ENCODE measurements around the gene TEAD4. TPM values are rescaled to one million over a fixed set of nuclear protein-coding genes. Genes with fewer than 3 reads are reported as not detected.

TEAD4 gene
- total RNA-seq, 1 donor from 2014 or later = 14.2 TPM

DNA sequence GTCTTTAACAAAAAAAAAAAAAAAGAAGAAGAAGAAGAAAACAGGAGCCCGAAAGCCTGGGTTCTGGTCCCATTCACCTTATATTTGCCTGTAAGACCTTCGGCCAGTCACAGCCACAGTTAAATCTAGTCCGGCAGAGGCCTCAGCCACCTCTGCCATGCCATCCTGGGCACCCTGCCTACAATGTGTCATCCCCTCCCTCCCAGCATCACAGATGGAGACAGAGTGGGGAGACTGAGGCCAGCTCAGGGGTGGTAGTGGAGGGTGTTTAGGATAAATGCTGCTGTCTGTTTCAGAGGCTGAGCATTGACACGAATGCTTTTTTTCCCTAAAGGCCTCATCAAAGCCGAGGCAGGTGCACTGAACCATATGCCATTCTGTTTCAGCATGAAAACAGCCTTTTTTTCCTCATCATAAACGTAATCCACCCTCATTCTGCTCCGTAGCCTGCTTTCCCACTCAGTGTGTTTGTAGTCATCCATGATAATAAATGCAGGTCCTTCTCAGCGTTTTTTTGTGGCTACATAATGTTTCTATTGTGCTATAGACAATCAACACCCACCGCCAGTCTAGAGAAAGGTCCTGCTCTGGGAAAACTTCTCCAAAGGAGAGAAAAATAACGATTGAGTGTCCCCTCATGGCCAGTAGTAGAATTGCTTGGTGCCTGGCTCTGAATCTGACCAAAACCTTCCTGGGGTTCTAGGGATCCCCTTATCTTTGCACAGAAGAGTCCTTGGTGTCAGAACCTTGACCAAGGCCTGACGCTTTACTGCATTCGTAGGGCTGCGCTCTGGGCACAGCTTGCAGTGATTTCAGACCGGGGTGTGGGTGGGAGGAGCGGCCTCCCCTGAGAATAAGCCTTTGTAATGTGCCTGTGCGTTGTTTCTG is 76.9 kb downstream of the TEAD4 start:
- intact Hi-C loops (cut with micrococcal nuclease) = no loop called here
- H3K36me3 Mint-ChIP-seq (ENCODE audit: low read depth) = no peaks in the 10 kb centered on the region
- H3K27ac Mint-ChIP-seq = no peak overlapping the region
- no peaks in the 10 kb centered on the region for H3K9me3 Mint-ChIP-seq
- no peak overlapping the region for H3K4me3 Mint-ChIP-seq
- no peaks in the 10 kb centered on the region for H3K4me1 Mint-ChIP-seq
- no peaks in the 10 kb centered on the region for H3K27me3 Mint-ChIP-seq
- no peak for DNase-seq

DNA sequence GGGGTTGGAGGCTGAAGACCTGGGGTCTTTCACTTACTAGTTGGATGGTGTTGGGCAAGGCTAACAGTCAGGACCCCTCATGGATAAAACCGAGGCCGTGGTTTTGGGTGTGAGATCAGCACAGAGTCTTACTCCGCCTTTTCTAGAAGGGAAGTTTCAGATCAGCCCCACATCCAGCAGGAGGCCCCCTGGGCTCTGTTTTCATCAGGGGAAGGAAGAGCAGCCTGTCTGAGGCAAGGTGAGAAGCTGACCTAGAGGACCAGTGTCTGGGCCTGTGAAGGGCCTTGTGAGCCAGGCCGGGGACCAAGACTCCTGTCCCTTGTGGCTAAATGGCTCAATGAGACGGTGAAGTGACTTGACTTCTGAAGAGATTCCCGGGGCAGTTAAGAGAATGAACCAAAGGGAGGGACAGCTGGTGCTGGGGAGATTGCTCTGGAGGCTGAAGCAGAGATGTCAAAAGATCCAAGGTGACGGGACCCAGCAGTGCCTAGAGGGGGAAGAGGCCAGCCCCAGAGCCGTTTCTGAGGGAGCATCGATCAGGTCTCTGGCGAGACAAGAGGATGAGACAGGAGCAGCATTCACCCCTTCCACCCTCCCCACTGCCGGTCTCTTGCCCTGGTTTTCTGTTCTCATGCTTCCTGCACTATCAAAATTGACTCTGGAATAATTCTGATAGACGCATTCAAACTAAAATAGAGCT is 77.9 kb downstream of the TEAD4 start:
- Mint-ChIP-seq H3K9me3 (no peaks in the 10 kb centered on the region), H3K4me3 (no peak overlapping the region), H3K36me3 (ENCODE audit: low read depth) (no peaks in the 10 kb centered on the region), H3K27me3 (no peaks in the 10 kb centered on the region), H3K27ac (no peak overlapping the region), H3K4me1 (no peaks in the 10 kb centered on the region)
- no peak for DNase-seq
- intact Hi-C loops (cut with micrococcal nuclease) = no loop called here

DNA sequence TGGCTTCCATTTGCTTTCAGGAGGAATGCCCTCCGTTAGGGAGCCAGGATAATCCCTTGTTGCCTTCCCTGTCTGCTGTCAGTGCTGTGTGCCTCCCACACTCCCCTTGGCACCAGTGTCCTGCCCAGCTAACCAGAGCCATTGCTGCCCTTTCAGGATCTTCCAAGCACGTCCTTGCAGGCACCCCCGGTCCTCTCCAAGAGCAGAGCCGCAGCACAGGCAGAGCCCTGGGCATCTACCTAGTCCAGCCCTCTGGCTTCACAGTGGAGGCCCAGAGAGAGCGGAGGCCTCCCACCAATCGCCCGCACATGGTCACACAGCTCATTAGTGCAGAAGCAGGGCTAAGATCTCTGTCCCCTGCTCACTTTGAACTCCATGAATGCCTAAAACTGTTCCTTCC is 79.0 kb downstream of the TEAD4 start:
- intact Hi-C loops (cut with micrococcal nuclease) = no loop called here
- Mint-ChIP-seq H3K27me3 (peaks cover 4% of the 10 kb centered on the region), H3K27ac (no peak overlapping the region)

DNA sequence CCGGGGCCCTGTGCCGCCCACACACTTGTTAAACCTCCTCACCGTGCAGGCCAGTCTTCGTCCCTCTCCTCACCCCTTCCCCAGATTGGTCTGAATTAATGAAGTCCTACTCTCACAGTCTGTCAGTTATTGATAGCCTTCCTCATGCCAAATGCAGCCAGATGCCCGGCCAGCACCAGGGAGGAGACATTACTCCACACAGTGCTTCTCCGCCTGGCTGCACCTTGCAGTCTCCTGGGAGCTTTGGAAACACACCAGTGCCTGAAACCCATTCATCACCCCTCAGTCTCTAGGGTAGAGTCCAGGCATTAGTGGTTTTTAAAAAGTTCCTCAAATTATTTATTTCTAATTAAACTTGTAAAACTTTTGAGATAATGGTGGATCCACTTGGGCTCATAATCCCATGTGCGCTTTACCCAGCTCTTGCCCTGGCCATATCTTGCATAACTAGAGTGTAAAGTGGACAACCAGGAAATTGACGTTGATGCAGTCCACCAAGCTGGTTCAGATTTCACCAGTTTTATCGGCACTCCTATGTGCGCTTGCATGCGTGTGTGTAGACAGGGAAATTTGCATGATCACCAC is 79.8 kb downstream of the TEAD4 start:
- intact Hi-C loops (cut with micrococcal nuclease) = no loop called here
- Mint-ChIP-seq H3K9me3 (no peaks in the 10 kb centered on the region), H3K27me3 (peaks cover 9% of the 10 kb centered on the region), H3K4me3 (no peak overlapping the region), H3K36me3 (ENCODE audit: low read depth) (no peaks in the 10 kb centered on the region), H3K4me1 (no peaks in the 10 kb centered on the region), H3K27ac (no peak overlapping the region)
- DNase-seq = no peak

More for the DNA sequence above, 79.0 kb downstream of the TEAD4 start:
- no peaks in the 10 kb centered on the region for H3K4me1 Mint-ChIP-seq
- no peak overlapping the region for H3K4me3 Mint-ChIP-seq
- DNase-seq = no peak
- H3K36me3 Mint-ChIP-seq (ENCODE audit: low read depth) = no peaks in the 10 kb centered on the region
- no peaks in the 10 kb centered on the region for H3K9me3 Mint-ChIP-seq

DNA sequence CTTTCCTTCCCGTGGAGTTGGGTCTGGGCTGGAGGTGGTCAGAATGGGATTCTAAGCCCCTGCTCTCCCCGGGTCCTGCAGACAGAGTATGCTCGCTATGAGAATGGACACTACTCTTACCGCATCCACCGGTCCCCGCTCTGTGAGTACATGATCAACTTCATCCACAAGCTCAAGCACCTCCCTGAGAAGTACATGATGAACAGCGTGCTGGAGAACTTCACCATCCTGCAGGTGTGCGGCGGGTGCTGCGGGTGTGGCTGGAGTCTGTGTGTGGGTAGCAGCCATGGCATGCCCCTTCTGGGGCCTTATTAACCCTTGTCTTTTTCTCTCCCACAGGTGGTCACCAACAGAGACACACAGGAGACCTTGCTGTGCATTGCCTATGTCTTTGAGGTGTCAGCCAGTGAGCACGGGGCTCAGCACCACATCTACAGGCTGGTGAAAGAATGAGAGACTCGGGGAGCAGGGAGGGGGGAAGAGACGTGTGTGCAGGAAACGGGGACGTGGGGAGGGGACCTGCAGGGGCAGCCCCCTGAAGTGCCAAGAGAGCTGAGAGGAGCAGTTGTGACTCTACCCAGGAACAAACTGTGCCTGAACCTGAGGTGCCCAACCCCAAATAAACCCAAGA is 80.9 kb downstream of the TEAD4 start:
- no peak for DNase-seq
- Mint-ChIP-seq H3K9me3 (no peaks in the 10 kb centered on the region), H3K36me3 (ENCODE audit: low read depth) (no peaks in the 10 kb centered on the region), H3K4me3 (no peak overlapping the region), H3K27me3 (peaks cover 9% of the 10 kb centered on the region), H3K4me1 (no peaks in the 10 kb centered on the region), H3K27ac (no peak overlapping the region)
- intact Hi-C loops (cut with micrococcal nuclease) = loop anchor here (2.0 to 5.0 kb wide), 2 partner anchors 155 to 188 kb away; no protein-coding TSS in a partner anchor

DNA sequence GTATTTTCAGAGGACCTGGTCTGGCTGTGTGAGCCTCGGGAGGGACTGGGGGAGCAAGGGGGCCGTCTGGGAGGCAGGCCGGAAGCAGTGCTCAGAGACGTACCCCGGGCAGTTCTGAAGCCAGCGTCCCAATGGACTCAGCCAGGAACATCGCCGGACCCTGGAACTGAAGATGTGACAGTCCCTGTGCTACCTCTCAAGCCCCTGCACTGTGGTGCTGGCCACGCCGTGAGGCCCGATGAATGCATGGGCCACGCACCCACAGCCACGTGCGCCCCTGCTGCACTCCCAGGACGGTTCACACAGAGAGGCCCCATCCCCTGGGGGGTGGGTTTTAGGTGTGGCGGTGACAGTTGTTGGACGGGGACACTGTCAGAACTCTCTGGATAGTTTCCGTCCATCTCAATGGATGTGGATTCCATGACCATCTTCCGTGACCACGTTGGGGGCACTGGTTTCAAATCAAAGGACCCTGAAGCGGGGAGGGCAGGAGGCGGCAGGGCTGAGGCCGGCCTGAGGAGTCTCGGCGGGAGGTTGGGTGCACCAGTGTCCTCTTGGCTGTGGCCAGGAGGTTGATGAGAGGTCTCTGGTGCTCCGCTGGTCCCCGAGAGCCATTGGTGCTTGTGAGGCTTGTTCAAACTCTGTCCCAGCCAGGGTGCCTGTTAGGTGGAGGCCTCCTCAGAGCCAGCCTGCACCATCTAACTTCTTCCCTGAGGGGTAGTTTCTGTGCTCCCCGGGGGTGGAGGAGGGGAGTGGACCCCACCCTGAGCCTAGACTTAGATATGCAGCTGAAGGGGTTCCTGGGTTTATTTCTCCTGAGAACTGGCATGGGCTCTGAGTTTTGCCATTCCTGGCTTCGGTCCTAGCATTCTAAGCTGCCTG is 81.7 kb downstream of the TEAD4 start:
- Mint-ChIP-seq H3K36me3 (ENCODE audit: low read depth) (no peaks in the 10 kb centered on the region), H3K4me3 (no peak overlapping the region), H3K27me3 (peaks cover 9% of the 10 kb centered on the region), H3K27ac (no peak overlapping the region), H3K9me3 (no peaks in the 10 kb centered on the region), H3K4me1 (no peaks in the 10 kb centered on the region)
- intact Hi-C loops (cut with micrococcal nuclease) = loop anchor here (2.0 to 5.0 kb wide), 2 partner anchors 156 to 189 kb away; no protein-coding TSS in a partner anchor
- no peak for DNase-seq

DNA sequence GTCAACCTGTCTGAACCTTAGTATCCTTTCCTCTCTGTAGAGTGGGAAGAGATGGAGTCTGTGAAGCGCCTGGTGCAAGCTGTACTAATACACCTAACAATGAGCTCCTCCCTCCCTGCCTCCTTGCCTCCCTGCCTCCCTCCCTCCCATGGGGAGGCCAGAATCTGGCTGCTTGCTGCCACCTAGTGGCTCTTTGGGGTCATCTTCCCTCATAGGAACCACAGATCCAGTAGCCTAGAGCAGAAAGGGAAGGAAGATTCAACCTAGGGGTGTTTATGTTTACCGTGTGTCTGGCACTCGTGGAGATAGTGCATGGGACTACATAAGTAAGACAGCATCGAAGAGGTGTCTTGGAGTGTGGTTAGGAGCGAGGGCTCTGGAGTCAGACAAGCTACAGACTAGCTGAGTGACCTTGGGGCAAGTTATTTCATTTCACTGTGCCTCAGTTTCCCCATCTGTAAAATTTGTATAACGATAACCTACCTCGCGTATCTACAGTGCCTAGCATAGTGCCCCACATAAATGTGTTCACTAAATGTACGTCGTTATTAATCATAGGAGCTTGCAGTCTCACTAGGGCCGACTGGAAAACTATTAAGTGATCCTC is 82.5 kb downstream of the TEAD4 start:
- peaks cover 9% of the 10 kb centered on the region for H3K27me3 Mint-ChIP-seq
- no peak overlapping the region for H3K4me3 Mint-ChIP-seq
- H3K4me1 Mint-ChIP-seq = no peaks in the 10 kb centered on the region
- intact Hi-C loops (cut with micrococcal nuclease) = loop anchor here (2.0 to 5.0 kb wide), 2 partner anchors 157 to 189 kb away; no protein-coding TSS in a partner anchor
- no peaks in the 10 kb centered on the region for H3K36me3 Mint-ChIP-seq (ENCODE audit: low read depth)
- DNase-seq = peak; percentile 88
- no peak overlapping the region for H3K27ac Mint-ChIP-seq
- no peaks in the 10 kb centered on the region for H3K9me3 Mint-ChIP-seq

DNA sequence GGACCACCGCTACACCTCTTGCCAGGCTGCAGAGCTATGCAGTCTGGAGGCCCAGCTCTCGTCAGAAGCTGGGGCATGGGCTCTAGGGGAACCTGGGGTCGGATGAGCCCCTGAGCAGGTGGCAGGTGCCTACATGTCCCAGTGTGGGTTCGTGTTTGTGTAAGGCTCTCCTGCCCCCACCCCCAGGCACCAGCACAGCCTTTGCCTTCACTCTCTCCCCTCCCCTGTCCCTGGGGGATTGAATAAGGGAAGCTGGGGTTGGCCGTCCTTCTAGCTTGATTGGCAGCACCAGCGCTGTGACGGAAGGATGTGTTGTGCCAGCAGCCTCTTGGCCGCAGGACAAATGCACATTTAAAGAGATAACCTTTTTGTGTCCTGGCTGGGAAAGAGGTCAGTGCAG is 83.2 kb downstream of the TEAD4 start:
- Mint-ChIP-seq H3K27ac (no peak overlapping the region), H3K36me3 (ENCODE audit: low read depth) (no peaks in the 10 kb centered on the region), H3K4me1 (no peaks in the 10 kb centered on the region), H3K4me3 (no peak overlapping the region), H3K9me3 (no peaks in the 10 kb centered on the region), H3K27me3 (peaks cover 9% of the 10 kb centered on the region)
- intact Hi-C loops (cut with micrococcal nuclease) = loop anchor here (5.0 kb wide), 1 partner anchor 190 kb away; no protein-coding TSS in a partner anchor
- no peak for DNase-seq

DNA sequence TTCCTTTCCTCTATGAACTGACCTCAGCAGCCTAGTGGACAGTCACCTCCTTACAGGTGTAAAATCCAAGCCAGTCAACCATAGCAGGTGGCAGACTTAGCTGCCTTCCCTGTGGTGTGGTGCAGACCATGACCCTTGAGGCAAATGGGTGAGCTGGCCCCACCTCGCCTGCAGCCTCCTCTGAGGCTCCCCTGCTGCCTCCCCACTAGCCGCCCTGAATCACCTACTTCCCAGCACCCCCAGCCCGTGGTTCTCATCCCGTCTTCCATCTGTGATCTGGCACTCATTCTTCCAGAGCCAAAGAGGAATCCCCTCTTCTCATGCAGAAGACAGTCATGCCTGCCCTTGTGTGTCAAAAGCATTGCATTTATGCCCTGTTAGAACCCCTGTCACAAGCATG is 83.6 kb downstream of the TEAD4 start:
- intact Hi-C loops (cut with micrococcal nuclease) = loop anchor here (5.0 kb wide), 1 partner anchor 191 kb away; no protein-coding TSS in a partner anchor
- Mint-ChIP-seq H3K36me3 (ENCODE audit: low read depth) (no peaks in the 10 kb centered on the region), H3K27ac (no peak overlapping the region), H3K4me3 (no peak overlapping the region), H3K4me1 (no peaks in the 10 kb centered on the region), H3K27me3 (peaks cover 9% of the 10 kb centered on the region), H3K9me3 (no peaks in the 10 kb centered on the region)
- DNase-seq = no peak

DNA sequence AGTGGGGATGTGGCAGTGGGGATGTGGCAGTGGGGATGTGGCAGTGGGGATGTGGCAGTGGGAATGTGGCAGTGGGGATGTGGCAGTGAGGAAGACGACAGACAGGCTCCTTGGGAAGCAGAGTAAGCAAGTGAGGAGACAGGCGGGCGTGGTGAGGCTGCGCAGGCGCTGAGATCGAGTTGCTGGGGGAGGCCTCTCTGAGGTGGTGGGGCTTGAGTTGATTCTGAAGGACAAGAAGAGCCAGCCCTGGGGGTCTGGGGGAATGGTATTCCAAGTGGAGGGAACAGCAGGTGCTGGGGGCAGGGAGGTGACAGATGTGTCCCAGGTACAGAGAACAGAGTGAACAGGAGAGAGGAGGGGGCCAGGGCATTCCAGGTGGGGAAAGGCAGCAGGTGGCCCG is 84.2 kb downstream of the TEAD4 start:
- Mint-ChIP-seq H3K9me3 (no peaks in the 10 kb centered on the region), H3K36me3 (ENCODE audit: low read depth) (no peaks in the 10 kb centered on the region), H3K4me1 (no peaks in the 10 kb centered on the region), H3K27me3 (peaks cover 9% of the 10 kb centered on the region), H3K27ac (no peak overlapping the region), H3K4me3 (no peak overlapping the region)
- intact Hi-C loops (cut with micrococcal nuclease) = loop anchor here (5.0 kb wide), 1 partner anchor 191 kb away; no protein-coding TSS in a partner anchor
- no peak for DNase-seq

DNA sequence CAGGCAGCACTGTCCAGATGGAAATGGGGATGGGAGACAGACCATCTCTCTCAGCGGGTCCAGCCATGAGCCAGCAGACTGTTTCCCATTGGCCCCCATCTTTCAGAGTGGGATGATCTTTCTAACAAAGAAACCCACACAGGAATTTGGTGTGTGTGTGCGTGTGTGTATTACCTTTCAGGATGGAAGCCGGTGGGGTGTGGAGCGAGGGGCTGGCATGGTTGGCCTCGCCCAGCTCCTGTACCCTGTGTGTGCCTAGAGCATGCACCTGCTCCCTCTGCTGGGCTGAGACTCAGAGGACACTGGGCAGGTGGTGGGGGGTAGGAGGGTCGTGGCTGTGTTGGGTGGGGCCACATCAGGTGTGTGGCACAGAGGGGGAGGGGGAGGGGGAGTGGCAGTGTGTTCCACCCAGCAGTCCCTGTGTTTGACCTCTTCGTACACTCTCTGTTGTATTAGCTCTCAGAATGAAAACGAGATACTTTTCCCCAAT is 85.0 kb downstream of the TEAD4 start:
- no peaks in the 10 kb centered on the region for H3K4me1 Mint-ChIP-seq
- peaks cover 13% of the 10 kb centered on the region for H3K27me3 Mint-ChIP-seq
- H3K4me3 Mint-ChIP-seq = no peak overlapping the region
- no peak for DNase-seq
- H3K36me3 Mint-ChIP-seq (ENCODE audit: low read depth) = no peaks in the 10 kb centered on the region
- intact Hi-C loops (cut with micrococcal nuclease) = loop anchor here (5.0 kb wide), 1 partner anchor 192 kb away; no protein-coding TSS in a partner anchor
- no peaks in the 10 kb centered on the region for H3K9me3 Mint-ChIP-seq
- H3K27ac Mint-ChIP-seq = no peak overlapping the region

DNA sequence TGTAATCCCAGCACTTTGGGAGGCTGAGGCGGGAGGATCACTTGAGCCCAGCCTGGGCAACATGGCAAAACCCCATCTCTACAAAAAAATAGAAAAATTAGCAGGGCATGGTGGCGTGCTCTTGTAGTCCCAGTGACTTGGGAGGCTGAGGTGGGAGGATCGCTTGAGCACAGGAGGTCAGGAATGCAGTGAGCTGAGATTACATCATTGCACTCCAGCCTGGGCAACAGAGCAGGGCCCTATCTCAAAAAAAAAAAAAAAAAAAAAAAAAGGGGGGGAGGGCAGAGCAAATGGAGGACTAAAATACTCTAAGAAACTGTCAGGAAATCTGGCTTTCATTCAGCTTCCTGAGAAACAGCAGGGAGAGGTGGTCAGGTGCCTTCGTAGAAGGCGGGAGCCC is 86.3 kb downstream of the TEAD4 start:
- no peaks in the 10 kb centered on the region for H3K4me1 Mint-ChIP-seq
- no peak overlapping the region for H3K27ac Mint-ChIP-seq
- DNase-seq = no peak
- H3K27me3 Mint-ChIP-seq = peaks cover 19% of the 10 kb centered on the region
- H3K36me3 Mint-ChIP-seq (ENCODE audit: low read depth) = no peaks in the 10 kb centered on the region
- no peaks in the 10 kb centered on the region for H3K9me3 Mint-ChIP-seq
- intact Hi-C loops (cut with micrococcal nuclease) = no loop called here
- no peak overlapping the region for H3K4me3 Mint-ChIP-seq
